Measurements from ENCODE around the gene SEC23B. TPM values are rescaled to one million over a fixed set of nuclear protein-coding genes. Genes with fewer than 3 reads are reported as not detected.

The SEC23B gene
- total and polyA plus RNA-seq, 2 of the 13 experiments (the other 11 are each of a cell fraction or from before 2014, with no cell fraction given), result 114 to 120 TPM

DNA sequence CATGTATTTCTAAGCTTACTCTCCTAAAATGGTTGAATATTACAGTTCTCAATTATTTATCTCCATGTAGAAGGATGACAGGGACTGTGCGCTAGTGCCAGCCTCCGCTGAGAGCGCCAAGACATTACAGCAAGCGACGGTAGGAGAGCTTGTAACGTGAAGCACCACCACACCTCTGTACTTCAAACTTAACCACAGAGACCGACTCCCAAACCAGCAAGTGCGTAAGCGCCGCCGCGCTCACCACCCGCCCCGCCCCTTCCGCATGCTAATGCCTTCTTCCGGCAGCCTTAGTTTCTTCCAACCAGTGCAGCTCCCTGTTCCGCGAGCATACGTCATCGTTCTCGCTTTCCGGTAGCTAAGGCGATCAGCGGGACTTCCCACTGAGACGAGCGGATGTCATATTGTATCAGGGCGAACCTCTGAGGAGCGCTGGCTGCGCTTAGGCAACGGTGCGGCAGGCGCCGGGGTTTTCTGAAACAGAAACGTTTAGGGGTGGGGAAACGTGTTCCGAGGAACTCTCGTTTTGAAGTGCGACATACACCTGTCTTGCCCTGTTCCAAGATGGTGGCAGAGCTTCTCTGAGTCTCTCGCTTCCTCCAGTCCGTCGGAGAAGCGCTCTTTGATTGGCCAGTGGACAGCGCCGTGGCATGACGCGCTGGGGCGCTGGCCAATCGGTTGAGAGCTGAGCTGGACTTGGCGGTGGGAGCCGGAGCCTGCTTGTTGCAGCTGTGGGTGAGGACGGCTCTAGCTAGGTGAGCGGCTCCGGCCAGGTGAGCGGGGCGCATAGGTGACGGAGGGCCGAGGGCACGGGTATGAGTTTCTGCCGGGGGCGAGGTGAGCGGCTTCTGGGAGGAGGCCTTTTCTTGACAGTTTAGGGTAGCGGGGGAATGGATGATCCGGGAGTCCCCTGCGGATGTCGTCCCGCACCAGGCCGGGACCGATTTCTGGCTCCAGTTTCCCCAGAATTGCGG, at the start of gene SEC23B (continued):
- TF ChIP-seq STAT6 (CRISPR knock-in tag; IDR thresholded peaks at IDR 0.05; ENCODE audit: borderline replicate concordance) (peak; percentile 89), ZNF468 (CRISPR knock-in tag; IDR thresholded peaks at IDR 0.05) (0 out of 2 replicates have a peak, but pooled peaks have one; percentile 45), HOXA5 (CRISPR knock-in tag; IDR thresholded peaks at IDR 0.05) (peak; percentile 71), HNRNPH1 (optimal IDR thresholded peaks at IDR 0.05; ENCODE audit: low read depth, low read length) (peak; percentile 72), CHD4 (IDR thresholded peaks at IDR 0.05; ENCODE audit: borderline replicate concordance, low read length) (no peak), EEA1 (CRISPR knock-in tag; IDR thresholded peaks at IDR 0.05; ENCODE audit: borderline replicate concordance) (peak; percentile 71; the same call in 1 of the 2 replicates), JUN (CRISPR knock-in tag; IDR thresholded peaks at IDR 0.05) (peak; percentile 63), ZNF546 (CRISPR knock-in tag; conservative IDR thresholded peaks at IDR 0.05) (peak; percentile 71; the same call in 1 of the 2 replicates), PHF5A (CRISPR knock-in tag; IDR thresholded peaks at IDR 0.05; ENCODE audit: low read depth, unreplicated experiment) (peak; percentile 92), ZNF615 (CRISPR knock-in tag; IDR thresholded peaks at IDR 0.05; ENCODE audit: borderline replicate concordance) (no peak), POGZ (CRISPR knock-in tag; IDR thresholded peaks at IDR 0.05) (peak; percentile 96), TSC22D2 (CRISPR knock-in tag; IDR thresholded peaks at IDR 0.05; ENCODE audit: borderline replicate concordance) (peak; percentile 71; the same call in 1 of the 2 replicates), ZNF282 (IDR thresholded peaks at IDR 0.05; ENCODE audit: partially characterized antibody) (no peak), KDM5A (IDR thresholded peaks at IDR 0.05; ENCODE audit: borderline replicate concordance, low read length) (peak; percentile 90), MXD4 (CRISPR knock-in tag; IDR thresholded peaks at IDR 0.05) (peak; percentile 90; the same call in 1 of the 2 replicates), ZNF431 (CRISPR knock-in tag; IDR thresholded peaks at IDR 0.05; ENCODE audit: borderline replicate concordance, low read depth) (peak; percentile 38; the same call in 1 of the 2 replicates), SKIL (CRISPR knock-in tag; IDR thresholded peaks at IDR 0.05; ENCODE audit: borderline replicate concordance) (0 out of 2 replicates have a peak, but pooled peaks have one; percentile 45)
- TF ChIP-seq, protein P1, sequence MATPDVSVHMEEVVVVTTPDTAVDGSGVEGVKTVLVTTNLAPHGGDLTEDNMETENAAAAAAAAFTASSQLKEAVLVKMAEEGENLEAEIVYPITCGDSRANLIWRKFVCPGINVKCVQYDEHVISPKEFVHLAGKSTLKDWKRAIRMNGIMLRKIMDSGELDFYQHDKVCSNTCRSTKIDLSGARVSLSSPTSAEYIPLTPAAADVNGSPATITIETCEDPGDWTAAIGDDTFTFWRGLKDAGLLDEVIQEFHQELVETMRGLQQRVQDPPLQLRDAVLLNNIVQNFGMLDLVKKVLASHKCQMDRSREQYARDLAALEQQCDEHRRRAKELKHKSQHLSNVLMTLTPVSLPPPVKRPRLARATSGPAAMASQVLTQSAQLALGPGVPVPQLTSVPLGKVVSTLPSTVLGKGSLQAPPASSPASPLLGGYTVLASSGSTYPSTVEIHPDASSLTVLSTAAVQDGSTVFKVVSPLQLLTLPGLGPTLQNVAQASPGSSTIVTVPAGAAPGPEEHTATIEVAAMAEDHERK (CRISPR knock-in tag; IDR thresholded peaks at IDR 0.05; ENCODE audit: low read depth), result no peak; the same call in 1 of the 2 replicates
- TF ChIP-seq, protein P2, sequence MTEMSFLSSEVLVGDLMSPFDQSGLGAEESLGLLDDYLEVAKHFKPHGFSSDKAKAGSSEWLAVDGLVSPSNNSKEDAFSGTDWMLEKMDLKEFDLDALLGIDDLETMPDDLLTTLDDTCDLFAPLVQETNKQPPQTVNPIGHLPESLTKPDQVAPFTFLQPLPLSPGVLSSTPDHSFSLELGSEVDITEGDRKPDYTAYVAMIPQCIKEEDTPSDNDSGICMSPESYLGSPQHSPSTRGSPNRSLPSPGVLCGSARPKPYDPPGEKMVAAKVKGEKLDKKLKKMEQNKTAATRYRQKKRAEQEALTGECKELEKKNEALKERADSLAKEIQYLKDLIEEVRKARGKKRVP (CRISPR knock-in tag; IDR thresholded peaks at IDR 0.05), result peak in 1 of 2 experiments; percentile 79; a peak in 1 of 4 replicates
- TF ChIP-seq, protein P3, sequence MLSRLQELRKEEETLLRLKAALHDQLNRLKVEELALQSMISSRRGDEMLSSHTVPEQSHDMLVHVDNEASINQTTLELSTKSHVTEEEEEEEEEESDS (CRISPR knock-in tag; IDR thresholded peaks at IDR 0.05; ENCODE audit: borderline replicate concordance), result peak; percentile 33
